Posterior vena cava (tissue), 2 donors: Measurements from ENCODE around the gene CBFA2T3. TPM values are rescaled to one million over a fixed set of nuclear protein-coding genes. Genes with fewer than 3 reads are reported as not detected.

Experiments used
- DNase-seq: peaks from one replicate; pipeline ENCODE4 v3.0.0-alpha.2; 2020; ENCODE audit warnings: low spot score
- intact Hi-C, 2 donors: fragments of 100-400 bp; cut with DNase I; formaldehyde crosslinking; loops; one replicate each; pipeline versions ENCODE4 v1.14.1 to v1.14.2; 2022 to 2023
- total RNA-seq, 2 donors: library from RNA; stranded (reverse); fragmentation: NEBNext Ultra II Directional; extraction: Animal tissue kit (Norgen Biotek cat#: 25700); gene quantifications; one replicate each; pipeline ENCODE4 v1.2.1, GENCODE V29; 2021
- donor health status: DM: yes; HTN: yes; CAD: no.
- donor health status: DM: yes; HTN: yes; CAD: no.

CBFA2T3 gene
- total RNA-seq, 2 donors from 2014 or later = 4.7 to 5.1 TPM

GRCh38 chr16:88969361-88969831, 7.6 kb downstream of the CBFA2T3 start:
- no peak for DNase-seq
- intact Hi-C loops = no loop called here

- no peak for DNase-seq
- intact Hi-C loops = no loop called here
Measured at GRCh38 chr16:88968589-88969280, 8.3 kb downstream of the CBFA2T3 start.

GRCh38 chr16:88967830-88968588, 9.0 kb downstream of the CBFA2T3 start:
- intact Hi-C loops = no loop called here

GRCh38 chr16:88966986-88967829, 9.8 kb downstream of the CBFA2T3 start:
- intact Hi-C loops = no loop called here
- DNase-seq = no peak

More at GRCh38 chr16:88967830-88968588, 9.0 kb downstream of the CBFA2T3 start:
- DNase-seq = no peak

GRCh38 chr16:88965826-88966480, 11.1 kb downstream of the CBFA2T3 start:
- DNase-seq = no peak
- intact Hi-C loops = no loop called here

GRCh38 chr16:88965411-88965810, 11.6 kb downstream of the CBFA2T3 start:
- intact Hi-C loops = no loop called here
- no peak for DNase-seq

GRCh38 chr16:88964636-88965035, 12.4 kb downstream of the CBFA2T3 start:
- intact Hi-C loops = loop anchor here in 1 of 2 donors (1.0 kb wide), 1 partner anchor 34 kb away; no protein-coding TSS in a partner anchor
- DNase-seq = no peak

GRCh38 chr16:88963583-88963982, 13.4 kb downstream of the CBFA2T3 start:
- intact Hi-C loops = no loop called here
- no peak for DNase-seq

- intact Hi-C loops = no loop called here
Measured at GRCh38 chr16:88962478-88963152, 14.4 kb downstream of the CBFA2T3 start.

GRCh38 chr16:88961011-88961410, 16.0 kb downstream of the CBFA2T3 start:
- no peak for DNase-seq
- intact Hi-C loops = no loop called here

More at GRCh38 chr16:88962478-88963152, 14.4 kb downstream of the CBFA2T3 start:
- DNase-seq = no peak

GRCh38 chr16:88960516-88960915, 16.5 kb downstream of the CBFA2T3 start:
- intact Hi-C loops = no loop called here
- no peak for DNase-seq

- intact Hi-C loops = no loop called here
- DNase-seq = no peak
Measured at GRCh38 chr16:88959022-88959421, 18.0 kb downstream of the CBFA2T3 start.

GRCh38 chr16:88957887-88958577, 19.0 kb downstream of the CBFA2T3 start:
- DNase-seq = no peak

GRCh38 chr16:88957433-88957767, 19.6 kb downstream of the CBFA2T3 start:
- DNase-seq = no peak
- intact Hi-C loops = no loop called here

More at GRCh38 chr16:88957887-88958577, 19.0 kb downstream of the CBFA2T3 start:
- intact Hi-C loops = no loop called here

GRCh38 chr16:88956546-88957432, 20.2 kb downstream of the CBFA2T3 start:
- DNase-seq = no peak

GRCh38 chr16:88955906-88956305, 21.1 kb downstream of the CBFA2T3 start:
- DNase-seq = no peak
- intact Hi-C loops = no loop called here

More at GRCh38 chr16:88956546-88957432, 20.2 kb downstream of the CBFA2T3 start:
- intact Hi-C loops = no loop called here
